ENCODE data around the gene RFC1. TPM values are rescaled to one million over a fixed set of nuclear protein-coding genes. Genes with fewer than 3 reads are reported as not detected.

RFC1 gene
- total RNA-seq, 1 experiment from 2014 or later, result 56.8 TPM

GRCh38 chr4:39286263-39286662 is 79.9 kb downstream of the RFC1 start:
- no CpG with 5 or more reads among the region's 2 CpGs for WGBS (ENCODE audit: extremely low coverage, insufficient read length, low lambda C conversion rate)
- Histone ChIP-seq H3K79me1 (ENCODE audit: insufficient read depth, low read depth, low read length, poor library complexity, severe bottlenecking) (no peaks in the 10 kb centered on the region), H3K23me2 (ENCODE audit: insufficient read length, low read depth, low read length, poor library complexity, severe bottlenecking) (no peaks in the 10 kb centered on the region), H3K9me3 (ENCODE audit: control insufficient read depth, low read depth, low read length) (no peaks in the 10 kb centered on the region), H3K27ac (ENCODE audit: insufficient read length, low read depth, low read length) (no peak overlapping the region), H4K8ac (replicated peaks; ENCODE audit: insufficient read length, low read depth, low read length) (no peak overlapping the region), H2BK120ac (ENCODE audit: low read depth, low read length, poor library complexity, severe bottlenecking) (no peak overlapping the region), H2AK5ac (ENCODE audit: insufficient read length, low read length) (no peak overlapping the region), H3K4ac (ENCODE audit: low read depth, low read length) (no peak overlapping the region), H3T11ph (ENCODE audit: low read length) (no peak overlapping the region), H3K27me3 (ENCODE audit: insufficient read depth, low read length) (no peaks in the 10 kb centered on the region), H4K20me1 (ENCODE audit: control insufficient read depth, insufficient read depth, insufficient read length) (no peaks in the 10 kb centered on the region), H3K56ac (ENCODE audit: insufficient read length, low read depth, low read length) (no peak overlapping the region), H3K4me1 (ENCODE audit: insufficient read depth, low read length) (0 out of 2 replicates have a peak, but pooled peaks cover 2% of the 10 kb centered on the region), H3K23ac (ENCODE audit: insufficient read length, low read depth, low read length) (no peak overlapping the region), H3K79me2 (ENCODE audit: insufficient read depth, low read length) (no peaks in the 10 kb centered on the region), H3K4me2 (ENCODE audit: insufficient read depth, insufficient read length, low read length) (no peak overlapping the region), H2AFZ (ENCODE audit: low read length) (no peak overlapping the region), H4K5ac (ENCODE audit: insufficient read length, low read depth, low read length) (no peak overlapping the region), H2BK15ac (ENCODE audit: low read depth, low read length) (no peak overlapping the region), H3K14ac (ENCODE audit: insufficient read depth, low read length) (no peak overlapping the region), H2BK12ac (ENCODE audit: insufficient read length, low read depth, low read length) (no peak overlapping the region), H3K18ac (ENCODE audit: insufficient read length, low read depth, low read length) (no peak overlapping the region), H4K91ac (ENCODE audit: insufficient read length, low read depth, low read length) (no peak overlapping the region), H2BK20ac (ENCODE audit: low read depth, low read length, poor library complexity, severe bottlenecking) (no peak overlapping the region), H2BK5ac (ENCODE audit: insufficient read length, low read length) (no peak overlapping the region), H3K9ac (ENCODE audit: extremely low read depth, insufficient read length, low read length) (no peak overlapping the region)
- no peaks in the 10 kb centered on the region for H3K27me3 Mint-ChIP-seq (ENCODE audit: low read depth)
- DNase-seq, result no peak
- H3K27ac Mint-ChIP-seq, result peak overlapping the region; percentile 2 to 25 (median 4); a peak in 3 of 7 replicates
- H3K4me3 Mint-ChIP-seq, result no peak overlapping the region
- H3K4me1 Mint-ChIP-seq, result peaks cover 5 to 10% of the 10 kb centered on the region in 2 experiments
- TF ChIP-seq CTCF (conservative IDR thresholded peaks at IDR 0.05), result no peak
- no peaks in the 10 kb centered on the region for H3K9me3 Mint-ChIP-seq
- peaks cover 20 to 53% (median 45%) of the 10 kb centered on the region in 3 experiments for H3K36me3 Mint-ChIP-seq (ENCODE audit: insufficient read depth in 1 of 3, low read depth in 3 of 3)
